ENCODE measurements around the gene HERPUD2.
"Not testable (repeated sequence)": the region's sequence is repeated elsewhere in the genome, so short reads cannot be mapped to it uniquely, and the experiment has no call there.

The HERPUD2 gene

DNA sequence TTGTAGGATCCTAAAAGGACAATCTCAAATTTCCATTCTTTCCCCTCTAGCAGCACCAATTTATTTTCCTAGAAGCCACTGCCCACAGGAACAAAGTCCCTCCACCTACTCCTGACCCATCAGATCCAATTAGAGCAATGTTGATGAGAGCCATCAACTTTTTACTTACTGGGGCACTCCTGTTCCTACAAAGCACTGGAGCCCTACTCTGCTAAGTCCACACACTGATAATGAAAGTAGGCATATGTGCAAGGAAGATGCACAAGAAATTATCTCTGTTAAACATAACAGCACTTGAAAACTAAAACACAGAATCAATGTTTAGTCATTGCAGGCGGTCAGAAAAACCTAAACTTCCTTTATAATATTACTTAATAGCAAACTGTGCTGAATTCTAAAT is 3.6 kb downstream of the HERPUD2 start:
- TF ChIP-seq, protein P1, sequence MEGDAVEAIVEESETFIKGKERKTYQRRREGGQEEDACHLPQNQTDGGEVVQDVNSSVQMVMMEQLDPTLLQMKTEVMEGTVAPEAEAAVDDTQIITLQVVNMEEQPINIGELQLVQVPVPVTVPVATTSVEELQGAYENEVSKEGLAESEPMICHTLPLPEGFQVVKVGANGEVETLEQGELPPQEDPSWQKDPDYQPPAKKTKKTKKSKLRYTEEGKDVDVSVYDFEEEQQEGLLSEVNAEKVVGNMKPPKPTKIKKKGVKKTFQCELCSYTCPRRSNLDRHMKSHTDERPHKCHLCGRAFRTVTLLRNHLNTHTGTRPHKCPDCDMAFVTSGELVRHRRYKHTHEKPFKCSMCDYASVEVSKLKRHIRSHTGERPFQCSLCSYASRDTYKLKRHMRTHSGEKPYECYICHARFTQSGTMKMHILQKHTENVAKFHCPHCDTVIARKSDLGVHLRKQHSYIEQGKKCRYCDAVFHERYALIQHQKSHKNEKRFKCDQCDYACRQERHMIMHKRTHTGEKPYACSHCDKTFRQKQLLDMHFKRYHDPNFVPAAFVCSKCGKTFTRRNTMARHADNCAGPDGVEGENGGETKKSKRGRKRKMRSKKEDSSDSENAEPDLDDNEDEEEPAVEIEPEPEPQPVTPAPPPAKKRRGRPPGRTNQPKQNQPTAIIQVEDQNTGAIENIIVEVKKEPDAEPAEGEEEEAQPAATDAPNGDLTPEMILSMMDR (IDR thresholded peaks at IDR 0.05; ENCODE audit: control insufficient read depth, insufficient read depth, low read depth, low read length, missing control alignments) = no peak
- no peak overlapping the region for H3K4me3 ChIP-seq (ENCODE audit: control insufficient read depth, low read depth, low read length)
- DNase-seq (ENCODE audit: low read depth) = no peak

DNA sequence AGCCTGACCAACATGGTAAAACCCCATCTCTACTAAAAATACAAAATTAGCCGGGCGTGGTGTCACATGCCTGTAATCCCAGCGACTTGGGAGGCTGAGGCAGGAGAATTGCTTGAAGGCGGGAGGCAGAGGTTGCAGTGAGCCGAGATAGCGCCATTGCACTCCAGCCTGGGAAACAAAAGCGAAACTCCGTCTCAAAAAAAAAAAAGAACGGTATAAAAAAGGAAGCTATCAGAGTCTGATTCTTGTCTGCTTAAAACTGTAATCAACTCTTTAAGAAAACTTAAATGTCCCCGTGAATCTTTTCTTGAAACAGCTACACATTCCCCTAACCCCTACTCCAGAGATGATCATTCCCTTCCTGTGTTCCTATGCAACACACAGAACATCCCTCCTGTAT is 4.3 kb downstream of the HERPUD2 start:
- DNase-seq (ENCODE audit: low read depth); H3K4me3 ChIP-seq (ENCODE audit: control insufficient read depth, low read depth, low read length): not testable (repeated sequence)

DNA sequence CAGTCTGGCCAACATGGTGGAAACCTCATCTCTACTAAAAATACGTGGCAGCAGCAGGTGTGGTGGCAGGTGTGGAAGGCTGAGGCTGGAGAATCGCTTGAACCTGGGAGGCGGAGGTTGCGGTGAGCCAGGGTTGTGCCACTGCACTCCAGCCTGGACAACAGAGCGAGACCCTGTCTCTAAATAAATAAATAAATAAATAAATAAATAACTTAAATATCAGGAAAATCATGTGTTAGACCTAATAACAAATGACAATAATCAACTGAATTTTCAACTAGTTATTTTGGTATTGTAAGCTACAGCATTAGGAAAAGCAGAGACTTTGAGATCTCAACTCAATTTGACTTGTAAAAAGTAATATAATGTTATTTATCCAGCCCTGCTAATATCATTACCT is 9.2 kb downstream of the HERPUD2 start:
- TF ChIP-seq, protein P1 (IDR thresholded peaks at IDR 0.05; ENCODE audit: control insufficient read depth, insufficient read depth, low read depth, low read length, missing control alignments) = no peak
- no peak for DNase-seq (ENCODE audit: low read depth)
- no peak overlapping the region for H3K4me3 ChIP-seq (ENCODE audit: control insufficient read depth, low read depth, low read length)

DNA sequence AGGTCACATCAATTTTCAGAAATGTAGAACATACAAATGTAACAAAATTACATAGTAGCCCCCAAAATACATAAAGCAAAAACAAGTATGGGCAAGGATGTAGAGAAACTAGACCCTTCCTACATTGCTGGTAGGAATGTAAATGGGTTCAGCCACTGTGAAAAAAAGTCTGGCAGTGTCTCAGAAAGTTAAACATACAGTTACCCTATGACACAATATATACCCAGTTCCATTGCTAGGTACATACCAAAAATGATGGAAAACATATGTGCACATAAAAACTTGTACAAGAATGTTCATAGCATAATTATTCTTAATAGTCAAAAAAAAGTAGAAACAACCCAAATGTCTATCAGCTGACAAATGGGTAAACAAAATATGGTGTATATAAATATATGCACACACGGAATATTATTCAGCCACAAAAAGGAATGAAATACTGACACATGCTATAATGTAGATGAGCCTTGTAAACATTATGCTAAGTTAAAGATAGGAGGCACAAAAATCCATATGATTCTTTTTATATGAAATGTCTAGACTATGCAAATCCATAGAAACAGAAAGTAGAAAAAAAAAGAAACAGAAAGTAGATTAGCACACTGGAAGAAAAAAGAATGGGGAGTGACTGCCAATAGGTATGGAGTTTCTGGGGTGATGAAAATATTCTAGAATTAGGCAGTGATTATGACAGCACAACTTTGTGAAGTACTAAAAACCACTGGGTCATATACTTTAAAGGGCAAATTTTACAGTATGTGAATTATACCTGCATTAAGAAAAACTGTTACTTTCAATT is 13.5 kb downstream of the HERPUD2 start:
- TF ChIP-seq, protein P1 (IDR thresholded peaks at IDR 0.05; ENCODE audit: control insufficient read depth, insufficient read depth, low read depth, low read length, missing control alignments) = no peak
- DNase-seq (ENCODE audit: low read depth) = no peak
- no peak overlapping the region for H3K4me3 ChIP-seq (ENCODE audit: control insufficient read depth, low read depth, low read length)

DNA sequence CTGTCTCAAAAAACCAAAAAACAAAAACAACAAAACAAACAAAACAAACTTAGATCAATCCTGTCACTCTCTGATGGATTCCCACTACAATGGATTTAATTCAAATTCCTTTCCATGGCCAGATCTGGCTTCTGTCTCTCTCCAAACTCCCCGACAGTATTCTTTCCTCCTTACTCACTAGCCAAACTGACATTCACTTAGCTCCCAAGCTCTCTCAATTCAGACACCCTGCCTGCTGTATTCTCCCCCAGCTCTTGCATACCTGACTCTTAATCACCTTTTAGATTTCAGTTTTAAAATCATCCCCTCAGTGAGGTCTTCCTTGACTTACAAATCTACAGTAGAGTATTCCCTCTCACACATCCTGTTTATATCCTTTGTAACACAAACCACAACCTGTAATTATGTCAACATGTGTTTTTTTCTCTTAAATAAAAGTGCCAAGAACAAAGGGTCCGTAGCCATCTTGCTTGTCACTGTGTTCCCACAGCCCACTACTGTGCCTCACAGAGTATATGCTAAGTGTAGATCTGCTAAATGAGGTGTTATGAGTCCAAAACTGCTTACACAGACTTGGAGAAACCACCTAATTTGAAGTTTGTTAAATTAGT is 14.4 kb downstream of the HERPUD2 start:
- TF ChIP-seq, protein P1 (IDR thresholded peaks at IDR 0.05; ENCODE audit: control insufficient read depth, insufficient read depth, low read depth, low read length, missing control alignments) = no peak
- H3K4me3 ChIP-seq (ENCODE audit: control insufficient read depth, low read depth, low read length) = no peak overlapping the region
- no peak for DNase-seq (ENCODE audit: low read depth)

DNA sequence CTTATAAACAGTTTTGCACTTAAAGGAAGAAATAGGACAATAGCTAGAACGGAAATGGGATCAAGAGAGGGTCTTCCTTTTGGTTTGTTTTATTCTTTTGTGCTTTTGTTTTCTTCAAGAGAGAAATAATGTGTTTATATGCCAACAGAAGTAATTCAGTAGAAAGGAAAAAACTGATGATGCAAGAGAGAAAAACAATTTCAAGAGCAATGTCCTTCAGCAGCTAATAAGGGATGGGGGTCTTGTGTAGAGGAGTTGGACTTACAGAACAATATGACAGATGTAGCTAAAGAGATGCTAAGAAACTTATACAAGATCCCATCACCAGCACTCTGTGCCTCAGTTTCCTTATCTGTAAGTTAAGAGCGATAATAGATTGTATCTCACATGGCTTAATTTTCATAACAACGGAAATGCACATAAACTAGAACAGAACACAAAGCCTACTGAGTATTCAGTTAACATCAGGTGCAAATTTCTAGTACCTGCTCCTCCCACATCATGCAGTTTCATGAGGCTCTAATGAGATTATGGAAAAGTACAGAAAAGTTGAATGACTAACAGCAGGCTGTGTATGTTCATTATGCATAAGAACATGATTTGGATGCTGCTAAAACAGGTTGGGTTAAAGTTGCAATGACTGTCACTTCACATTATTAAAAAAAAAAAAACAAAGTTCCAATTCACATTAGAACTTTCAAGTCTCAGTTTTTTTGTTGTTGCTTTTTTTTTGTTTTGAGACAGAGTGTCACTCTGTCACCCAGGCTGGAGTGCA is 17.2 kb downstream of the HERPUD2 start:
- no peak overlapping the region for H3K4me3 ChIP-seq (ENCODE audit: control insufficient read depth, low read depth, low read length)
- no peak for DNase-seq (ENCODE audit: low read depth)
- TF ChIP-seq, protein P1 (IDR thresholded peaks at IDR 0.05; ENCODE audit: control insufficient read depth, insufficient read depth, low read depth, low read length, missing control alignments) = no peak

DNA sequence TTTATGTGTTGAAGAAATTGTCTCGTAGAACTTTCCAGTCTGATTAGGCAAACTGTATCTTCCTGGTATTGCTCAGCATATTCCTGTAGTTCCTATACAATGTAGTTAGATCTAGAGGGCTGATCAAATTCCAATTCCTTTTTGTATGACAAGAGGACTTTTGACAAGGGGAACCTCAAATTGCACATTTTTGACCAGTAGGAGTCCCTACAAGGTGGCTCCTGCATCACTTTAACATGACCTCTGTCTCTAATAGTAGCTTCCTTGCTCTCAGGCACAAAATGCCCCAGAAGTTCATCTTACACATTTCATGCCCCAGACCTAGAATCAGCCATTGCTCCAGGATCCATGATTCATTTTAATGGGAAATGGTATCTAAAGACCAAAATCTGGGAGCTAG is 18.7 kb downstream of the HERPUD2 start:
- no peak overlapping the region for H3K4me3 ChIP-seq (ENCODE audit: control insufficient read depth, low read depth, low read length)
- DNase-seq (ENCODE audit: low read depth) = no peak

More for the DNA sequence above, 18.7 kb downstream of the HERPUD2 start:
- TF ChIP-seq, protein P1 (IDR thresholded peaks at IDR 0.05; ENCODE audit: control insufficient read depth, insufficient read depth, low read depth, low read length, missing control alignments) = no peak

Measured in AG09309 (cell line).